ENCODE data around the gene MFSD1. TPM values are rescaled to one million over a fixed set of nuclear protein-coding genes. Genes with fewer than 3 reads are reported as not detected.
A peak's percentile ranks its signal among the peaks of the same experiment; 100 is the strongest.

MFSD1 gene
- total and polyA plus RNA-seq, 2 of the 13 experiments (the other 11 are each of a cell fraction or from before 2014, with no cell fraction given): 17.3 to 37.9 TPM

DNA sequence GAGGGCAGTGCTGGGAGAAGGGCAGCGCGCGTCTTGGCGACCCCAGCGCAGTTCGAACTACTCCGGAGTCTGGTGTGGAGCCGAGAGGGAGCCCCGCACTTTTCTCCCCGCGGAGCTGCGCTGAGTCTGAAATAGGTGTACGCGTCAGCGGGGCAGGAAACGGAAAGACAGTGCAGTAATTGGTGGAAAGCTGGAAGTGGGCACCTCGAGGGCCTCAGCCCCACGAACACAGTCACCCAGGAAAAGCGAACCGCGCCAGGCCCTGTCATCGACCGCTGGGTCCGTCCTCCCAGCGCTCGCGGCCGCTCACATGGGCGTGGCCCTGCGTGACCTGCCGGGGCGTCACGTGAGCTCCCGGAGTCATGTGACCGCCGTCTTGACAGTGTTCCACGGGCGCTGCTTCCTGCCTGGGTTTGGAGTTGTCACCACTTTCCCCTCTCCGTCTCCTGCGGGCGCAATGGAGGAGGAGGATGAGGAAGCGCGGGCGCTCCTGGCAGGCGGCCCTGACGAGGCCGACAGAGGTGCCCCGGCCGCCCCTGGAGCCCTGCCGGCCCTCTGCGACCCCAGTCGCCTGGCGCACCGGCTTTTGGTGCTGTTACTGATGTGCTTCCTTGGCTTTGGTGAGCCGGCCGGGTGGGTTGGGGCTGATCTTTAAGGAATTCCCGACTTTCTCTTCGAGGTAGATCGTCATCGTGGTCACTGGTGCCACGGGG is at the start of gene MFSD1 (continued):
- peak; percentile 50; the same call in 1 of the 2 replicates for TF ChIP-seq HNRNPL (IDR thresholded peaks at IDR 0.05; ENCODE audit: low read depth, low read length)
- TF ChIP-seq CCAR2 (optimal IDR thresholded peaks at IDR 0.05; ENCODE audit: low read depth, low read length): no peak
- no peak for TF ChIP-seq ZNF3 (CRISPR knock-in tag; IDR thresholded peaks at IDR 0.05)
- TF ChIP-seq, protein P1, sequence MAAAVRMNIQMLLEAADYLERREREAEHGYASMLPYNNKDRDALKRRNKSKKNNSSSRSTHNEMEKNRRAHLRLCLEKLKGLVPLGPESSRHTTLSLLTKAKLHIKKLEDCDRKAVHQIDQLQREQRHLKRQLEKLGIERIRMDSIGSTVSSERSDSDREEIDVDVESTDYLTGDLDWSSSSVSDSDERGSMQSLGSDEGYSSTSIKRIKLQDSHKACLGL (CRISPR knock-in tag; IDR thresholded peaks at IDR 0.05): peak; percentile 94
- peak; percentile 91 for TF ChIP-seq ERF (CRISPR knock-in tag; IDR thresholded peaks at IDR 0.05)
- TF ChIP-seq ZNF484 (CRISPR knock-in tag; IDR thresholded peaks at IDR 0.05; ENCODE audit: borderline replicate concordance, low read depth): no peak
- TF ChIP-seq FOXM1 (CRISPR knock-in tag; IDR thresholded peaks at IDR 0.05): no peak
- TF ChIP-seq, protein P2, sequence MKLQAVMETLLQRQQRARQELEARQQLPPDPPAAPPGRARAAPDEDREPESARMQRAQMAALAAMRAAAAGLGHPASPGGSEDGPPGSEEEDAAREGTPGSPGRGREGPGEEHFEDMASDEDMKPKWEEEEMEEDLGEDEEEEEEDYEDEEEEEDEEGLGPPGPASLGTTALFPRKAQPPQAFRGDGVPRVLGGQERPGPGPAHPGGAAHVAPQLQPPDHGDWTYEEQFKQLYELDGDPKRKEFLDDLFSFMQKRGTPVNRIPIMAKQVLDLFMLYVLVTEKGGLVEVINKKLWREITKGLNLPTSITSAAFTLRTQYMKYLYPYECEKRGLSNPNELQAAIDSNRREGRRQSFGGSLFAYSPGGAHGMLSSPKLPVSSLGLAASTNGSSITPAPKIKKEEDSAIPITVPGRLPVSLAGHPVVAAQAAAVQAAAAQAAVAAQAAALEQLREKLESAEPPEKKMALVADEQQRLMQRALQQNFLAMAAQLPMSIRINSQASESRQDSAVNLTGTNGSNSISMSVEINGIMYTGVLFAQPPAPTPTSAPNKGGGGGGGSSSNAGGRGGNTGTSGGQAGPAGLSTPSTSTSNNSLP (IDR thresholded peaks at IDR 0.05; ENCODE audit: low read depth, low read length): 0 out of 2 replicates have a peak, but pooled peaks have one; percentile 6
- TF ChIP-seq GFI1 (CRISPR knock-in tag; IDR thresholded peaks at IDR 0.05; ENCODE audit: borderline replicate concordance): peak; percentile 60
- TF ChIP-seq, protein P3, sequence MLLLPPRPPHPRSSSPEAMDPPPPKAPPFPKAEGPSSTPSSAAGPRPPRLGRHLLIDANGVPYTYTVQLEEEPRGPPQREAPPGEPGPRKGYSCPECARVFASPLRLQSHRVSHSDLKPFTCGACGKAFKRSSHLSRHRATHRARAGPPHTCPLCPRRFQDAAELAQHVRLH (CRISPR knock-in tag; IDR thresholded peaks at IDR 0.05; ENCODE audit: borderline replicate concordance, low read depth): peak; percentile 71; the same call in 1 of the 2 replicates
- no peak for TF ChIP-seq ZNF30 (CRISPR knock-in tag; IDR thresholded peaks at IDR 0.05)
- no peak for TF ChIP-seq KDM1A (CRISPR knock-in tag; IDR thresholded peaks at IDR 0.05)
- TF ChIP-seq, protein P4, sequence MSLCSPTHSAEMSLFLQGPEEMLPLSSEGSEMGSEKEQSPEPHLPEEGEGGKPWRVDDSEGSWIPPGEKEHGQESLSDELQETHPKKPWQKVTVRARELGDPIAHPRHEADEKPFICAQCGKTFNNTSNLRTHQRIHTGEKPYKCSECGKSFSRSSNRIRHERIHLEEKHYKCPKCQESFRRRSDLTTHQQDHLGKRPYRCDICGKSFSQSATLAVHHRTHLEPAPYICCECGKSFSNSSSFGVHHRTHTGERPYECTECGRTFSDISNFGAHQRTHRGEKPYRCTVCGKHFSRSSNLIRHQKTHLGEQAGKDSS (CRISPR knock-in tag; IDR thresholded peaks at IDR 0.05; ENCODE audit: borderline replicate concordance, low read depth): no peak
- TF ChIP-seq CBX2 (IDR thresholded peaks at IDR 0.05; ENCODE audit: low read depth, low read length): no peak
- TF ChIP-seq CBX2 (CRISPR knock-in tag; IDR thresholded peaks at IDR 0.05; ENCODE audit: low read depth): no peak
- 0 out of 2 replicates have a peak, but pooled peaks have one; percentile 44 for TF ChIP-seq NCOA1 (CRISPR knock-in tag; IDR thresholded peaks at IDR 0.05)
- TF ChIP-seq CREM (IDR thresholded peaks at IDR 0.05): peak; percentile 14; the same call in 1 of the 2 replicates
- no peak for TF ChIP-seq CREM (CRISPR knock-in tag; IDR thresholded peaks at IDR 0.05)
- no peak for TF ChIP-seq JARID2 (CRISPR knock-in tag; IDR thresholded peaks at IDR 0.05; ENCODE audit: insufficient replicate concordance)
- peak; percentile 72 to 88 for TF ChIP-seq POLR2A (IDR thresholded peaks at IDR 0.05; ENCODE audit: insufficient read depth in 1 of 2, low read depth in 2 of 2, low read length in 2 of 2)
- no peak; the same call in 1 of the 2 replicates for TF ChIP-seq ZNF431 (CRISPR knock-in tag; IDR thresholded peaks at IDR 0.05; ENCODE audit: borderline replicate concordance, low read depth)
- no peak for TF ChIP-seq ZNF24 (IDR thresholded peaks at IDR 0.05)
- TF ChIP-seq, protein P5, sequence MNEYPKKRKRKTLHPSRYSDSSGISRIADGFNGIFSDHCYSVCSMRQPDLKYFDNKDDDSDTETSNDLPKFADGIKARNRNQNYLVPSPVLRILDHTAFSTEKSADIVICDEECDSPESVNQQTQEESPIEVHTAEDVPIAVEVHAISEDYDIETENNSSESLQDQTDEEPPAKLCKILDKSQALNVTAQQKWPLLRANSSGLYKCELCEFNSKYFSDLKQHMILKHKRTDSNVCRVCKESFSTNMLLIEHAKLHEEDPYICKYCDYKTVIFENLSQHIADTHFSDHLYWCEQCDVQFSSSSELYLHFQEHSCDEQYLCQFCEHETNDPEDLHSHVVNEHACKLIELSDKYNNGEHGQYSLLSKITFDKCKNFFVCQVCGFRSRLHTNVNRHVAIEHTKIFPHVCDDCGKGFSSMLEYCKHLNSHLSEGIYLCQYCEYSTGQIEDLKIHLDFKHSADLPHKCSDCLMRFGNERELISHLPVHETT (CRISPR knock-in tag; conservative IDR thresholded peaks at IDR 0.05): 0 out of 2 replicates have a peak, but pooled peaks have one; percentile 45
- TF ChIP-seq ZNF552 (CRISPR knock-in tag; IDR thresholded peaks at IDR 0.05; ENCODE audit: borderline replicate concordance): no peak
- peak; percentile 45 for TF ChIP-seq MED1 (CRISPR knock-in tag; IDR thresholded peaks at IDR 0.05)
- TF ChIP-seq SRY (CRISPR knock-in tag; IDR thresholded peaks at IDR 0.05): peak; percentile 92
- no peak for TF ChIP-seq ZSCAN12 (CRISPR knock-in tag; IDR thresholded peaks at IDR 0.05)
- TF ChIP-seq ZNF563 (CRISPR knock-in tag; IDR thresholded peaks at IDR 0.05): no peak

Measured in HepG2 (cell line).